HepG2 (cell line): ENCODE results near the gene SMIM43. TPM values are rescaled to one million over a fixed set of nuclear protein-coding genes. Genes with fewer than 3 reads are reported as not detected.

Experiments used
- ATAC-seq: fragments of 200-7000 bp; cut with Tn5 transposase; 3 replicates; pipeline ENCODE4 v1.9.1; 2020; ENCODE audit warnings: mild to moderate bottlenecking, moderate library complexity
- BruUV-seq: library from RNA; stranded (reverse); fragments of 400-500 nt; replicated peaks from 2 replicates; lab custom pipeline; 2021; lab: Mats Ljungman, UMichigan
- CTCF ChIA-PET: fragments of 300-600 bp; formaldehyde crosslinking; extraction: SDS; loops from one replicate; lab custom pipeline; 2021; ENCODE audit warnings: low total read pairs, inconsistent platforms, low intra/inter-chr PET ratio; lab: Yijun Ruan, JAX
- POLR2A ChIA-PET: fragments of 350-600 bp; sonication (Branson Sonifier 250); formaldehyde crosslinking; loops from one replicate; lab custom pipeline; 2020; ENCODE audit warnings: antibody characterized with exemption, inconsistent platforms; lab: Yijun Ruan, JAX
- DNase-seq: peaks from one replicate; pipeline ENCODE4 v3.0.0-alpha.2; 2015; ENCODE audit warnings: low spot score
- FAIRE-seq: peaks from 3 replicates; lab custom pipeline; 2011; peaks lifted over from hg19 to GRCh38; lab: Jason Lieb, UNC
- H2AFZ ChIP-seq: one replicate; pipeline ENCODE4 v1.6.1; 2011; ENCODE audit warnings: low read length, inconsistent platforms
- H3K27ac ChIP-seq: fragments of 300-600 bp; 3 replicates; pipeline ENCODE4 v1.8.0; 2011; ENCODE audit warnings: mixed run types, mild to moderate bottlenecking, mixed read lengths, low read length, inconsistent platforms; ENCODE audit not compliant: insufficient read depth; ENCODE audit errors: extremely low read length
- H3K27me3 ChIP-seq, 2 experiments: fragments of 200-600 bp in 1 of 2; 2 replicates in 1 of 2; 3 replicates in 1 of 2; pipeline versions ENCODE4 v1.6.0 to v1.8.0; 2011; ENCODE audit warnings: low read length in 2 of 2, mild to moderate bottlenecking in 2 of 2, moderate library complexity in 2 of 2, inconsistent platforms in 1 of 2; ENCODE audit not compliant: insufficient read depth in 2 of 2, control insufficient read depth in 1 of 2
- H3K36me3 ChIP-seq, 2 experiments: fragments of 200-600 bp in 1 of 2; replicated peaks in 1 of 2; 2 replicates in 1 of 2; 3 replicates in 1 of 2; pipeline versions ENCODE4 v1.5.1 to v1.8.0; 2011; ENCODE audit warnings: low read length in 2 of 2, inconsistent platforms in 1 of 2; ENCODE audit not compliant: insufficient read depth in 2 of 2, control insufficient read depth in 1 of 2
- H3K4me1 ChIP-seq: 2 replicates; pipeline ENCODE4 v1.5.1; 2012; ENCODE audit warnings: low read length, inconsistent platforms; ENCODE audit not compliant: insufficient read depth
- H3K4me2 ChIP-seq: 2 replicates; pipeline ENCODE4 v1.6.0; 2011; ENCODE audit warnings: low read depth, low read length, inconsistent platforms
- H3K4me3 ChIP-seq, 3 experiments: fragments of 200-600 bp in 1 of 3; sonication (generic), shearing (Covaris generic) in 1 of 3; replicated peaks in 1 of 3; 2 replicates each; pipeline ENCODE4 v1.5.1; 2011 to 2016; ENCODE audit warnings: low read length in 3 of 3, inconsistent platforms in 2 of 3, low read depth in 2 of 3, mild to moderate bottlenecking in 2 of 3, control low read depth in 1 of 3, mixed read lengths in 1 of 3; ENCODE audit not compliant: insufficient read depth in 1 of 3
- H3K79me2 ChIP-seq: one replicate; pipeline ENCODE4 v1.6.1; 2011; ENCODE audit warnings: low read length, inconsistent platforms; ENCODE audit not compliant: insufficient read depth
- H3K9ac ChIP-seq: 2 replicates; pipeline ENCODE4 v1.6.0; 2011; ENCODE audit warnings: mild to moderate bottlenecking, low read depth, low read length, inconsistent platforms; ENCODE audit not compliant: insufficient read depth
- H3K9me3 ChIP-seq: 2 replicates; pipeline ENCODE4 v1.5.1; 2012; ENCODE audit warnings: mild to moderate bottlenecking, low read length
- H4K20me1 ChIP-seq: 2 replicates; pipeline ENCODE4 v1.6.0; 2011; ENCODE audit warnings: inconsistent platforms, mild to moderate bottlenecking, low read length, moderate library complexity; ENCODE audit not compliant: insufficient read depth
- ARID2 ChIP-seq: sonication (generic); formaldehyde crosslinking; IDR thresholded peaks from 2 replicates; pipeline ENCODE4 v1.8.1; 2022; ENCODE audit warnings: mild to moderate bottlenecking, missing genetic modification reagents, borderline replicate concordance
- CC2D1A ChIP-seq: sonication (generic); formaldehyde crosslinking; IDR thresholded peaks from 2 replicates; pipeline ENCODE4 v1.8.1; 2023; ENCODE audit warnings: mild to moderate bottlenecking, missing genetic modification reagents
- GRHL1 ChIP-seq: sonication (generic); formaldehyde crosslinking; conservative IDR thresholded peaks from 2 replicates; pipeline ENCODE4 v1.8.0; 2022; ENCODE audit warnings: missing genetic modification reagents
- HMGXB3 ChIP-seq: sonication (generic); formaldehyde crosslinking; IDR thresholded peaks from 2 replicates; pipeline ENCODE4 v1.4.0; 2020; ENCODE audit warnings: missing genetic modification reagents, borderline replicate concordance
- JUNB ChIP-seq: sonication (generic); formaldehyde crosslinking; IDR thresholded peaks from 2 replicates; pipeline ENCODE4 v1.8.0; 2022; ENCODE audit warnings: missing genetic modification reagents, mild to moderate bottlenecking, borderline replicate concordance
- MIER3 ChIP-seq: IDR thresholded peaks from 2 replicates; pipeline ENCODE4 v1.6.1; 2016; ENCODE audit warnings: missing compliant biosample characterization, borderline replicate concordance
- SAFB2 ChIP-seq: sonication (generic); formaldehyde crosslinking; IDR thresholded peaks from 2 replicates; pipeline ENCODE4 v1.5.1; 2020; ENCODE audit warnings: missing genetic modification reagents, low read depth, mild to moderate bottlenecking, borderline replicate concordance
- SCMH1 ChIP-seq: sonication (generic); formaldehyde crosslinking; IDR thresholded peaks from 2 replicates; pipeline ENCODE4 v1.9.0; 2021; ENCODE audit warnings: missing genetic modification reagents, mild to moderate bottlenecking, borderline replicate concordance
- TCF7 ChIP-seq: sonication (generic); IDR thresholded peaks from 2 replicates; pipeline ENCODE4 v1.6.1; 2016; ENCODE audit warnings: antibody characterized with exemption, low read depth
- YY1 ChIP-seq: IDR thresholded peaks from 2 replicates; pipeline ENCODE4 v1.6.1; 2011; ENCODE audit warnings: low read length, low read depth, moderate library complexity, mild to moderate bottlenecking; ENCODE audit not compliant: insufficient read depth, insufficient replicate concordance
- ZNF317 ChIP-seq: sonication (generic); formaldehyde crosslinking; IDR thresholded peaks from 2 replicates; pipeline ENCODE4 v1.5.0; 2020; ENCODE audit warnings: mild to moderate bottlenecking, missing genetic modification reagents
- ZNF354B ChIP-seq: sonication (generic); formaldehyde crosslinking; IDR thresholded peaks from 2 replicates; pipeline ENCODE4 v1.8.0; 2022; ENCODE audit warnings: mild to moderate bottlenecking, missing genetic modification reagents
- ZNF569 ChIP-seq: sonication (generic); formaldehyde crosslinking; IDR thresholded peaks from 2 replicates; pipeline ENCODE4 v1.5.0; 2020; ENCODE audit warnings: mild to moderate bottlenecking, missing genetic modification reagents, moderate library complexity, borderline replicate concordance
- WGBS: methylation state at CpG from one replicate; pipeline ENCODE4 v1.1.6; 2017; ENCODE audit warnings: low lambda C conversion rate; 5-methylcytosine and 5-hydroxymethylcytosine counted together
- in situ Hi-C: cut with HindIII; loops from 2 replicates; pipeline ENCODE4 v1.10.0; 2017; ENCODE audit warnings: low pct_unique_long_range_greater_than_20kb; ENCODE audit not compliant: extremely low pct_ligation_motif_present
- intact Hi-C: fragments of 100-400 bp; cut with micrococcal nuclease; formaldehyde crosslinking; loops from one replicate; pipeline ENCODE4 v1.10.0; 2022; ENCODE audit not compliant: unreplicated experiment
- polyA plus RNA-seq, 8 experiments: library from polyadenylated mRNA; depleted of rRNA in 3 of 8; stranded (reverse) in 7 of 8; unstranded in 1 of 8; fragments of >200 nt; fragmentation: Illumina TruSeq in 4 of 8; extraction: Trizol in 4 of 8; gene quantifications; 2 replicates each; pipeline versions ENCODE4 v1.2.1 to v1.2.3, GENCODE V29; 2011 to 2016; ENCODE audit warnings: low read depth in 4 of 8, missing spikeins in 1 of 8, mixed read lengths in 1 of 8; ENCODE audit not compliant: insufficient read depth in 1 of 8
- total RNA-seq, 5 experiments: library from RNA; depleted of rRNA; stranded (reverse); fragments of >200 nt; fragmentation: Illumina TruSeq; extraction: Trizol; gene quantifications; 2 replicates each; pipeline ENCODE4 v1.2.3, GENCODE V29; 2016; ENCODE audit warnings: low read depth in 1 of 5

SMIM43 gene
- total and polyA plus RNA-seq, 2 of the 13 experiments (the other 11 are each of a cell fraction or from before 2014, with no cell fraction given): not detected

GRCh38 chr4:121739575-121739974, 25.4 kb downstream of the SMIM43 start:
- DNase-seq (no peak), ATAC-seq (no peak), FAIRE-seq (no peak)
- Histone ChIP-seq H3K79me2 (no peaks in the 10 kb centered on the region), H3K4me3 (no peak overlapping the region), H3K4me2 (no peak overlapping the region), H3K27me3 (no peaks in the 10 kb centered on the region; a peak in 1 of 5 replicates), H3K36me3 (no peaks in the 10 kb centered on the region), H3K9me3 (no peaks in the 10 kb centered on the region), H3K27ac (no peak overlapping the region), H3K4me1 (no peaks in the 10 kb centered on the region), H3K9ac (no peak overlapping the region), H2AFZ (no peak overlapping the region), H4K20me1 (no peaks in the 10 kb centered on the region)
- TF ChIP-seq GRHL1 (CRISPR knock-in tag) (no peak), ZNF569 (no peak), ZNF354B (no peak), CC2D1A (no peak), ARID2 (CRISPR knock-in tag) (no peak), YY1 (no peak), MIER3 (CRISPR knock-in tag) (no peak), HMGXB3 (CRISPR knock-in tag) (no peak), ZNF317 (CRISPR knock-in tag) (no peak), JUNB (no peak), SCMH1 (CRISPR knock-in tag) (no peak), TCF7 (no peak), SAFB2 (CRISPR knock-in tag) (no peak)
- ChIA-PET POLR2A (no interaction called here), CTCF (no interaction called here)
- BruUV-seq: no TSS peak
- intact Hi-C loops (loop anchor here (10.0 kb wide), 1 partner anchor 545 kb away; no protein-coding TSS in a partner anchor), in situ Hi-C loops (loop anchor here (5.0 to 10.0 kb wide), 2 partner anchors 272 to 365 kb away; no protein-coding TSS in a partner anchor)
- WGBS: 6% methylated on average over 2 of the region's 2 CpGs
